Measurements from ENCODE around the gene MEIKIN. TPM values are rescaled to one million over a fixed set of nuclear protein-coding genes. Genes with fewer than 3 reads are reported as not detected.

The MEIKIN gene
- total and polyA plus RNA-seq, 2 of the 13 experiments (the other 11 are each of a cell fraction or from before 2014, with no cell fraction given) = not detected

GRCh38 chr5:131942016-131942415, 3.4 kb downstream of the MEIKIN start:
- CTCF ChIA-PET (ENCODE audit: low intra/inter-chr PET ratio, low total read pairs) = no interaction called here
- in situ Hi-C loops (cut with HindIII; ENCODE audit: extremely low pct_ligation_motif_present, low pct_unique_long_range_greater_than_20kb) = no loop called here
- no peak for ATAC-seq

More at GRCh38 chr5:131942016-131942415, 3.4 kb downstream of the MEIKIN start:
- H3K4me2 ChIP-seq (ENCODE audit: low read depth, low read length) = no peak overlapping the region
- no peaks in the 10 kb centered on the region for H3K4me1 ChIP-seq (ENCODE audit: insufficient read depth, low read length)
- no peak overlapping the region for H3K27ac ChIP-seq (ENCODE audit: extremely low read length, insufficient read depth, low read length)
- H3K9ac ChIP-seq (ENCODE audit: insufficient read depth, low read depth, low read length) = no peak overlapping the region
- no TSS peak for BruUV-seq (replicated peaks)
- DNase-seq (ENCODE audit: low spot score) (no peak), FAIRE-seq (no peak)
- intact Hi-C loops (cut with micrococcal nuclease; ENCODE audit: unreplicated experiment) = no loop called here
- no peak overlapping the region for H3K4me3 ChIP-seq (replicated peaks in 1 of 3; ENCODE audit: insufficient read depth in 1 of 3, low read depth in 2 of 3, low read length in 3 of 3)
- POLR2A ChIA-PET = no interaction called here
- no peak overlapping the region for H2AFZ ChIP-seq (ENCODE audit: low read length)
- TF ChIP-seq MATR3 (CRISPR knock-in tag; IDR thresholded peaks at IDR 0.05) = no peak
- no peak for TF ChIP-seq USF2 (IDR thresholded peaks at IDR 0.05; ENCODE audit: low read depth, low read length)
- TF ChIP-seq USF2 (CRISPR knock-in tag; IDR thresholded peaks at IDR 0.05; ENCODE audit: borderline replicate concordance) = no peak
- TF ChIP-seq ZNF484 (CRISPR knock-in tag; IDR thresholded peaks at IDR 0.05; ENCODE audit: borderline replicate concordance, low read depth) = no peak
- no peak for TF ChIP-seq ELF3 (CRISPR knock-in tag; IDR thresholded peaks at IDR 0.05)
- no peak for TF ChIP-seq NFYC (CRISPR knock-in tag; IDR thresholded peaks at IDR 0.05)
- TF ChIP-seq ZNF225 (CRISPR knock-in tag; IDR thresholded peaks at IDR 0.05) = no peak
- TF ChIP-seq SATB2 (CRISPR knock-in tag; IDR thresholded peaks at IDR 0.05) = no peak
- no peaks in the 10 kb centered on the region for H4K20me1 ChIP-seq (ENCODE audit: insufficient read depth, low read length)
- H3K9me3 ChIP-seq (ENCODE audit: low read length) = no peaks in the 10 kb centered on the region
- no peaks in the 10 kb centered on the region for H3K36me3 ChIP-seq (replicated peaks in 1 of 2; ENCODE audit: control insufficient read depth in 1 of 2, insufficient read depth in 2 of 2, low read length in 2 of 2)
- no peaks in the 10 kb centered on the region for H3K79me2 ChIP-seq (ENCODE audit: insufficient read depth, low read length)
- H3K27me3 ChIP-seq (ENCODE audit: control insufficient read depth in 1 of 2, insufficient read depth in 2 of 2, low read length in 2 of 2) = no peaks in the 10 kb centered on the region; a peak in 2 of 5 replicates
